Left lung (tissue), 10 donors: Measurements from ENCODE around the gene TCIRG1. TPM values are rescaled to one million over a fixed set of nuclear protein-coding genes. Genes with fewer than 3 reads are reported as not detected.

Experiments used
- ATAC-seq: fragments of 200-7000 bp; cut with Tn5 transposase; one replicate; pipeline ENCODE4 v1.9.1; 2020; ENCODE audit warnings: moderate library complexity
- DNase-seq, 4 donors: peaks; one replicate each; pipeline ENCODE4 v3.0.0-alpha.2; 2013 to 2020
- H3K27ac ChIP-seq, 2 donors: fragments of 200-600 bp; sonication (generic) in 1 of 2; one replicate each; pipeline versions ENCODE4 v1.5.0 to v1.8.0; 2020 to 2021
- H3K27me3 ChIP-seq, 2 donors: fragments of 200-600 bp; sonication (generic) in 1 of 2; one replicate each; pipeline versions ENCODE4 v1.5.0 to v1.8.0; 2020 to 2021
- H3K36me3 ChIP-seq, 2 donors: fragments of 200-600 bp; sonication (generic) in 1 of 2; one replicate each; pipeline versions ENCODE4 v1.5.0 to v1.8.0; 2020 to 2021
- H3K4me1 ChIP-seq, 2 donors: fragments of 200-600 bp; one replicate each; pipeline ENCODE4 v1.8.0; 2021
- H3K4me3 ChIP-seq, 2 donors: fragments of 200-600 bp; sonication (generic) in 1 of 2; one replicate each; pipeline versions ENCODE4 v1.5.0 to v1.8.0; 2020 to 2021; ENCODE audit warnings: mild to moderate bottlenecking in 1 of 2
- H3K9me3 ChIP-seq, 2 donors: fragments of 200-600 bp; sonication (generic) in 1 of 2; one replicate each; pipeline versions ENCODE4 v1.5.0 to v1.8.0; 2020 to 2021
- intact Hi-C, 2 donors: fragments of 100-400 bp; cut with DNase I; formaldehyde crosslinking; loops; one replicate each; pipeline versions ENCODE4 v1.11.2 to v1.14.2; 2022
- polyA plus RNA-seq, 6 donors: library from polyadenylated mRNA; unstranded; fragments of 120-200 nt; gene quantifications; one replicate each; pipeline ENCODE4 v1.2.1, GENCODE V29; 2013; ENCODE audit not compliant: insufficient read length in 6 of 6
- total RNA-seq, 2 donors: library from RNA; stranded (reverse); fragmentation: NEBNext Ultra II Directional; extraction: Animal tissue kit (Norgen Biotek cat#: 25700); gene quantifications; one replicate each; pipeline ENCODE4 v1.2.1, GENCODE V29; 2021
- TF ChIP-seq, protein P1 (sequence below), 2 donors: fragments of 200-600 bp; sonication (generic) in 1 of 2; IDR thresholded peaks; one replicate each; pipeline versions ENCODE4 v1.5.0 to v1.8.0; 2021; ENCODE audit warnings: antibody characterized with exemption in 2 of 2
- donor health status: DM: no; HTN: yes; CAD: no.
- donor health status: DM: no; HTN: no; CAD: no.

TCIRG1 gene
- total and polyA plus RNA-seq, 8 donors = 24.3 to 323 (median 37.7) TPM

DNA sequence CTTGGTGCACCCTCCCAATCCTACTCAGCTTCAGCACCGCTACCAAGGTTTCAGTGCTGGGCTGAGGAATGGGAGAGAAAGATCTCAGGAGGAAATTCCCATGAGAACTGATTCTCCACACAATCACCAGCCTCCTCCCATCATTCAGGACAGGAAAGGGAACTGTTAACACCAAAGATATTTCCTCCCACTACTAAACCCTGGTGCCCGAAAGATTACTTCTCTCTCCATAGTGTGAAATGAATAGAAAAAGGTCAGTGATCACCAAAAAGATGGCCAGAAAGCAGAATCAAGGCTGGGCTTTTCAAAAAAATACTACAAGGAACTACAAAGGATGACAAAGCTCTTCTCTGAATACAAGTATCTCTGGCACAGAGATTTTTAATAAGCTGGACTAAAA is 26.1 kb downstream of the TCIRG1 start:
- peaks cover 4 to 92% of the 10 kb centered on the region in 2 donors for H3K36me3 ChIP-seq
- DNase-seq (no peak), ATAC-seq (no peak)
- no peak overlapping the region for H3K4me3 ChIP-seq
- H3K4me1 ChIP-seq = no peaks in the 10 kb centered on the region
- no peaks in the 10 kb centered on the region for H3K27me3 ChIP-seq
- H3K27ac ChIP-seq = no peak overlapping the region
- intact Hi-C loops = no loop called here
- no peaks in the 10 kb centered on the region for H3K9me3 ChIP-seq
- TF ChIP-seq, protein P1, sequence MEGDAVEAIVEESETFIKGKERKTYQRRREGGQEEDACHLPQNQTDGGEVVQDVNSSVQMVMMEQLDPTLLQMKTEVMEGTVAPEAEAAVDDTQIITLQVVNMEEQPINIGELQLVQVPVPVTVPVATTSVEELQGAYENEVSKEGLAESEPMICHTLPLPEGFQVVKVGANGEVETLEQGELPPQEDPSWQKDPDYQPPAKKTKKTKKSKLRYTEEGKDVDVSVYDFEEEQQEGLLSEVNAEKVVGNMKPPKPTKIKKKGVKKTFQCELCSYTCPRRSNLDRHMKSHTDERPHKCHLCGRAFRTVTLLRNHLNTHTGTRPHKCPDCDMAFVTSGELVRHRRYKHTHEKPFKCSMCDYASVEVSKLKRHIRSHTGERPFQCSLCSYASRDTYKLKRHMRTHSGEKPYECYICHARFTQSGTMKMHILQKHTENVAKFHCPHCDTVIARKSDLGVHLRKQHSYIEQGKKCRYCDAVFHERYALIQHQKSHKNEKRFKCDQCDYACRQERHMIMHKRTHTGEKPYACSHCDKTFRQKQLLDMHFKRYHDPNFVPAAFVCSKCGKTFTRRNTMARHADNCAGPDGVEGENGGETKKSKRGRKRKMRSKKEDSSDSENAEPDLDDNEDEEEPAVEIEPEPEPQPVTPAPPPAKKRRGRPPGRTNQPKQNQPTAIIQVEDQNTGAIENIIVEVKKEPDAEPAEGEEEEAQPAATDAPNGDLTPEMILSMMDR (IDR thresholded peaks at IDR 0.05) = no peak

DNA sequence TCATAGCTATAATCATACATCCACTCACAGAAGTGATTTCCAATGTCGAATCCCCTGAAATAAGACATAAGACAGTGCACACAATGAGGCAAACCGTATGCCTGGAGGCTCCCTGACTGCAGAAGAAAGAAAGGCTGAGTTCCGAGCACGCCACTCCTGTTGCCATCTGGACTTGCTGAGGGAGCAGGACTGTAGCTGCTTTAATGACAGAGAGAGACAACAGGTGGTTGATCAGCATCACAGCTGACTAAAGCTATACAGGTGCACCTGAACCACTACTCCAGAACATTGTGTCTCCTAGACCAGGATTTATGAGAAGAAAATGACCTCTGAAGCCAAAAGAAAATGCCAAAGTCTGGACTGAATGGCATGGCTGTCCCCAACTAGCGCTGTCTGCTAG is 27.0 kb downstream of the TCIRG1 start:
- intact Hi-C loops = no loop called here
- peaks cover 4 to 99% of the 10 kb centered on the region in 2 donors for H3K36me3 ChIP-seq
- ATAC-seq = no peak

DNA sequence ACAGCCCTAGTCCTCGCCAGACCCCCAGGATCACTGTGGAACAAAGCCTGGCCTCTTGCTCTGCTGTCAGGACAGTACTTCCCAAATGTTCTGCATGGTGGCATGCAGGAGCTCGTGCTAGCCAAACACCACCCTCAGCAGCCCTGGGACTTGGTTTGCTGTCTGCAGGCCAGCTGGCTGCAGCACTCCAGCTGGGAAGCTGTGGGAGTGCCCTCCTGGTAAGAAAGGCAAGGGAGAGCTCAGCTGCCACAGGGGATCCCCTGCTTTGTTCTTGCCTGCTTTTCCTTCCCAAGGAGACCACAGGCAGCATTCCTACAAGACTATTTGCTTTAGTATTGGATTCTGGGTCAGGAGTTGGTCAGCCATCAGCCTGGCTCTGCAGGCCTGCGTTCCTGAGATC is 27.9 kb downstream of the TCIRG1 start:
- Histone ChIP-seq H3K27ac (no peak overlapping the region), H3K27me3 (no peaks in the 10 kb centered on the region), H3K4me3 (no peak overlapping the region), H3K4me1 (no peaks in the 10 kb centered on the region), H3K36me3 (peaks cover 4 to 98% of the 10 kb centered on the region in 2 donors), H3K9me3 (no peaks in the 10 kb centered on the region)
- intact Hi-C loops = no loop called here
- no peak for ATAC-seq
- TF ChIP-seq, protein P1 (IDR thresholded peaks at IDR 0.05) = no peak
- no peak for DNase-seq

More for the DNA sequence above, 27.0 kb downstream of the TCIRG1 start:
- TF ChIP-seq, protein P1 (IDR thresholded peaks at IDR 0.05) = no peak
- DNase-seq = no peak
- Histone ChIP-seq H3K27ac (no peak overlapping the region), H3K4me1 (no peaks in the 10 kb centered on the region), H3K27me3 (no peaks in the 10 kb centered on the region), H3K4me3 (no peak overlapping the region), H3K9me3 (no peaks in the 10 kb centered on the region)

DNA sequence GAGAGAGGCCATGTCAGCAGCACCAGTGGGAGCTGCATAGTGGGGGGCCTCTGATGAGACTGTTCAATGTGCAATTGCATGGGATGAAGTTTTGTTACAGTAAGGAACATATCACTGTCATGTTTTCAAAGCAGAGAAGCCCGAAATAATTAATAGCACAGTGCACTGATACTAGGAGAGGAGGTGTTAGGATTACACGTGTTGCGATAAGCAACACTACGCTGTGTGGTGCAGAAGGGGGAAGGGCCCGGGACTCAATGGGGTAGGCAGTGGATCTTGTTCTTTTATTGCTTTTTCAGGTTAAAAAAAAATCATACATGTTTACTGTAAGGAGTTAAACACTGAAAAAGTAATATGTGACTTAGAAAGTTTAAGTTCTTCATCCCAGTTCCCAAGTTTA is 29.2 kb downstream of the TCIRG1 start:
- ATAC-seq (no peak), DNase-seq (no peak)
- H3K36me3 ChIP-seq = peaks cover 4 to 90% of the 10 kb centered on the region in 2 donors
- H3K9me3 ChIP-seq = no peaks in the 10 kb centered on the region
- intact Hi-C loops = no loop called here
- no peaks in the 10 kb centered on the region for H3K27me3 ChIP-seq
- H3K4me3 ChIP-seq = no peak overlapping the region
- H3K27ac ChIP-seq = no peak overlapping the region
- TF ChIP-seq, protein P1 (IDR thresholded peaks at IDR 0.05) = no peak
- H3K4me1 ChIP-seq = no peaks in the 10 kb centered on the region

DNA sequence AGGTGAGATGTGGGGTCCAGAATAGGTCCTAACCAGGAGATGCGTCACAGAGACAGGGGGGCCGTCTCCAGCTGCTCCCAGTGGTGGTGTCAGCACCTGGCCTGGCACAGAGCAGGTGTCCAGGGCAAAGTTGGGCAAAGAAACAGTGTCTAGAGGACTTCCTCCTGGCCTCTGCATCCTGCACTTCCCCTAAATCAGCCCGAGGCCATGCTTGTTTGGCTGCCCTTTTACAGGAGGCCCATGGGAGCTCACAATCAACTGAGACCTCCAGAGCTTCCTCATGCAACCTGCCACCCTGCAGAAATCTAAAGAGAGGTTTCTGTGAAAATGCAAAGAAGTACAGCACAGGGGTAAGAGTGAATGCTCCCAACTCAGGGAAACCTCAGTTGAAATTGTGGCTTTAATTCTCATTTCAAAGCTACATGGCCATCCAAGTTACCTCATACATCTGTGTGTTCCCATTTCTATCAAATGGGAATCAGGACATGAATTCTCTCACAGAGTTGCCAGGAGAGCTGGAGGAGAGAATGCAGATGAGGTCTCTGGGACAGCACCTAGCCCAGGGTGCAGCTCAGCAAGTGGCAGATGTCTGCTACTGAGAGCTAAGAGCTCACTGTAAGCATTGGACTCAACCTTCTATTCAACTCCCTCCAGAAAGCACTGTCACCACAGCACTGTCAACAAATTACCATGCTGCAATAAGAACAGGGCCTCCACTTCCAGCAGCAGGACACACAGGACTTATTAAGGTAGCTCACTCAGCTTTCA is 32.6 kb downstream of the TCIRG1 start:
- no peak for ATAC-seq
- intact Hi-C loops = no loop called here
- Histone ChIP-seq H3K27ac (no peak overlapping the region), H3K27me3 (no peaks in the 10 kb centered on the region), H3K4me3 (no peak overlapping the region), H3K4me1 (no peaks in the 10 kb centered on the region), H3K9me3 (no peaks in the 10 kb centered on the region), H3K36me3 (peaks cover 0 to 80% of the 10 kb centered on the region in 2 donors)
- TF ChIP-seq, protein P1 (IDR thresholded peaks at IDR 0.05) = no peak
- DNase-seq = no peak
